Prostate gland (tissue), 2 donors: ENCODE data around the gene FAM131B.

Experiments
- CTCF ChIP-seq, 4 experiments: fragments of 200-600 bp in 2 of 4; fragments of 450-650 bp in 2 of 4; sonication (generic) in 2 of 4; IDR thresholded peaks; 1 replicate in 3 of 4; 2 replicates in 1 of 4; pipeline ENCODE4 v1.5.1; 2016 to 2019; ENCODE audit warnings: antibody characterized with exemption in 4 of 4, mild to moderate bottlenecking in 2 of 4, moderate library complexity in 2 of 4
- POLR2A ChIP-seq: fragments of 450-650 bp; IDR thresholded peaks from one replicate; pipeline ENCODE4 v1.6.1; 2016; ENCODE audit warnings: antibody characterized with exemption, mild to moderate bottlenecking

- TF ChIP-seq POLR2A (no peak), CTCF (IDR thresholded peaks at IDR 0.05) (no peak)
These were observed 21.6 kb upstream of the FAM131B start for GRCh38 chr7:143384148-143384547.
